Motor neuron (in vitro differentiated cells): ENCODE measurements around the gene MT1HL1. TPM values are rescaled to one million over a fixed set of nuclear protein-coding genes. Genes with fewer than 3 reads are reported as not detected.
A peak's percentile ranks its signal among the peaks of the same experiment; 100 is the strongest.

Source experiments
- ATAC-seq, 8 experiments: fragments of 200-7000 bp; cut with Tn5 transposase; replicated peaks in 6 of 8; 2 replicates each; pipeline ENCODE4 v1.8.0; 2021; ENCODE audit warnings: mild to moderate bottlenecking in 8 of 8, moderate library complexity in 8 of 8
- H3K27ac ChIP-seq, 2 donors: fragments of 250-450 bp; sonication (Bioruptor Pico); 2 replicates each; pipeline ENCODE4 v1.9.0; 2021; ENCODE audit warnings: antibody characterized with exemption in 2 of 2, mild to moderate bottlenecking in 2 of 2, moderate library complexity in 1 of 2
- H3K4me1 ChIP-seq, 2 donors: fragments of 250-450 bp; sonication (Bioruptor Pico); replicated peaks in 1 of 2; 2 replicates each; pipeline ENCODE4 v1.6.1; 2021; ENCODE audit warnings: antibody characterized with exemption in 2 of 2, mild to moderate bottlenecking in 2 of 2, moderate library complexity in 1 of 2
- H3K4me3 ChIP-seq, 5 donors: fragments of 250-450 bp; sonication (Bioruptor Pico); 2 replicates each; pipeline ENCODE4 v1.9.0; 2021; ENCODE audit warnings: antibody characterized with exemption in 5 of 5, mild to moderate bottlenecking in 5 of 5, moderate library complexity in 4 of 5
- WGBS, 10 experiments: fragments of 450-650 bp; shearing (Covaris generic); methylation state at CpG; one replicate each; pipeline ENCODE4 v1.0.0; 2022; 5-methylcytosine and 5-hydroxymethylcytosine counted together
- in situ Hi-C, 9 experiments: fragments of 400-800 bp; cut with MboI; loops; one replicate each; pipeline ENCODE4 v1.15.0; 2021; ENCODE audit warnings: low sequenced_read_pairs in 9 of 9, low pct_unique_long_range_greater_than_20kb in 2 of 9; ENCODE audit not compliant: unreplicated experiment in 9 of 9
- total RNA-seq, 8 experiments: library from RNA; unstranded; fragments of 300-600 nt; gene quantifications; 2 replicates each; pipeline versions ENCODE4 v1.2.3 to v1.2.4, GENCODE V29; 2022

Gene MT1HL1
- total RNA-seq, 8 experiments from 2014 or later = not detected

DNA sequence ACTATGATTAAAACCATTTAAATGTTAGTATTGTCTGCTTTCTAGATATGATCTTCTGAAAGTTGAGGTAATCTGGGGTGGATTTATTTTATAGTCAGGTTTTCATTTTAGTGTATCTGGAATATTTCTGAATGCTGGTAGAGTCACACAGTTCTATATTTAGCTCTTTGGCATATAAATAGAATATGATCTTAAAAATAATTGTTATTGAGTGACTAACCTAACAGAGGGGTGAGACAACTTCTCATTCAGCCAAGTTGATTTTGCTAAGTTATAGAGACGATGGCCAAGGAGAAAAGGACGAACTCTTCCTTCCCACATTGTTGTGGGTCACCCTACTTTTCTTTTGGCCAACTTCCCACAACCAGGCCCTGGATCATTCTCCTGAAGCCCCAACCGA, 7.2 kb upstream of the MT1HL1 start:
- no peak overlapping the region for H3K27ac ChIP-seq
- H3K4me3 ChIP-seq = no peak overlapping the region
- no peak for ATAC-seq
- in situ Hi-C loops = no loop called here
- H3K4me1 ChIP-seq = peaks cover 0 to 7% of the 10 kb centered on the region in 2 donors
- WGBS, 10 experiments = 0 to 100% (median 80%) methylated on average over 1 to 3 of the region's 3 CpGs; no CpG with 5 or more reads in 1 of the 10 experiments

DNA sequence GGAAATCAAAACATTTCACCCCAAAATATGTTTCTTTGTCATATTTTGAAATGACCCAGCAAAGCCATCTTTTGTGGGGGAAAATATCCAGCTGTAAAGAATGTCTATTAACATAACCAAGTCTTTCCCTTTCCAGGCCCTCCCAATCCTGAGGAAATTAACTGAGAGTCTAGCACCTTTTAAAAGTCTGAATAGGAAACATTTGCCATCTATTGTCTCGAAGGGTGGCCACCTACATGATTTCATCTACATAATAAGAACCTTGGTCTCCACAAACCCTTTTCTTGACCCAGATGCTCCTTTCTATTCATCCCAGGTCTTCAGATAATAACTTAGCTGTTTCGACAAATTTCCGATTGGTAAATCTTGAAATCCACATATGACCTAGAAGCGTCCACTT, 5.4 kb upstream of the MT1HL1 start:
- peaks cover 0 to 7% of the 10 kb centered on the region in 2 donors for H3K4me1 ChIP-seq
- ATAC-seq = no peak
- in situ Hi-C loops = no loop called here
- WGBS, 10 experiments = 56 to 100% (median 86%) methylated on average over 1 to 4 of the region's 4 CpGs; no CpG with 5 or more reads in 1 of the 10 experiments
- H3K4me3 ChIP-seq = no peak overlapping the region
- H3K27ac ChIP-seq = no peak overlapping the region

DNA sequence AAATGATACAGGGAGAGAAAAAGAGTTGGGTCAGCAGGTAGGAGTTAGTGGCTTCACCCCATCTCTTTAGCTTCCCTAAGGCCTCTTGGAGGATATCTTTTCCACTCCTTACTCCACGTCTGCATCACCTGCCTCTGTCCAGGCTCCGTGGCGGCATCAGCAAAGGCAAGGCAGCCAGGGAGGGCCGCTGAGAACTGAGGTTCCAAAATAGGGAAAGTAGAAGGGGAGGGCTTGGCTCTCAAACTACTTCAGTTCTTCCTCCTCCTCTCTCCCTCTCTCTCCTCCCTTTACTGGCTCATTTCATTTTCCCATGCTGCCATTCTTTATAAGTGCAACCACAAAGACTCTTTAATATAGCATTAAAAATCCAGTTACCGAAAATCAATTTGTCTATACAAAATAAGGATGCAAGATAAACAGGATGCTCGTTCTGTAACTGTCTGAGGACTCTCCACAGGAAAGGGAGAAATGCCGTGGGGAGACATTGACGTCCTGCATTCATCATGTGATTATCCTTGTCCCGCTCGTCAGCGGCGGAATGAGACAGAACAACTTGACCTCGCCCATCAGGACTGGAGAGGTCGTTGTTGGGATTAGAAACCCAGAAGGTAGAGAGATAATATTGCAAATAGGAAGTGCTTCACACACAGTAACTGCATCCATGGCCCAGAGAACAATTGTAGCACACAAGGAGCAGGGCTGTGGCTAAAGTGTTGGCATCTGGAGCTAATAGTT, 3.1 kb upstream of the MT1HL1 start:
- Histone ChIP-seq H3K4me1 (no peaks in the 10 kb centered on the region), H3K4me3 (no peak overlapping the region), H3K27ac (no peak overlapping the region)
- in situ Hi-C loops = no loop called here
- WGBS, 10 experiments = 17 to 100% (median 79%) methylated on average over 4 to 14 of the region's 14 CpGs; no CpG with 5 or more reads in 1 of the 10 experiments
- no peak for ATAC-seq

DNA sequence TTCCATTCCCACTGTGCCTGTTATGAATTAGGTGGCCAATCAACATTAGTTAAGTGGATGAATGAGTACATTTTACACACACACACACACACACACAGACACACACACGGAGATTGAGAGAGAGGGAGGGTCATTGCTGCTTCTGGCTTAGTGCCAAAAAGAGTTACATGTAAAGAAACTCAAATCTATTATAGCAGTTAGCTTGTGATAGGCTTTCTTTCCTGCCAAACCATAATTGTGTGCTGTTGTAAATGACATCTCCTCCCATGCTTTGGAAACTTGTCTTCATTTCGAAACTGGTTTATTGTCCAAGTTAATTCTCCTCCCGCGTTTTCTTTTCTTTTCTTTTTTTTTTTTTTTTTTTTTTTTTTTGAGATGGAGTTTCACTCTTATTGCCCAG, 1.4 kb upstream of the MT1HL1 start:
- Histone ChIP-seq H3K4me3 (no peak overlapping the region), H3K27ac (no peak overlapping the region), H3K4me1 (no peaks in the 10 kb centered on the region)
- peak in 1 of 8 experiments; percentile 23 for ATAC-seq
- WGBS, 10 experiments = 8 to 100% (median 78%) methylated on average over 2 to 4 of the region's 4 CpGs; no CpG with 5 or more reads in 1 of the 10 experiments
- in situ Hi-C loops = no loop called here

DNA sequence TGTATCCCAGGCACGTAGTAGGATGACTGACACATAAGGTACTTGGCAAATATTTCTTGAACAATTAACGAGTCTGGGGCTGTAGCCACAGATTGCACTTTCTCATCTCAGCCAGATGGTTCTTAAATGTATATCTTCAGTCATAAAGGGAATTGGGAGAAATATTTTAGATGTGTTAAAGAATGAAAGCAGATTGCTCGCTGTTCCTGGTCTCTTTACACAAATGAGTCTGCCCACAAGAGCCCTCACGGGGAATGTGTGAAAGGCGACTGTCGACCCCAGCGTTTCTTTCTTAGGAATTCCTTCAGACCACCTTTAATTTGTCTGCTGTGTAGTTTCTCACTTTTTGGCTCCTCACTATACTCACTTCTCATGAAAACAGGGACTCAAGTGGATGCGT, 725 bp downstream of the MT1HL1 start:
- ATAC-seq = no peak
- no peak overlapping the region for H3K27ac ChIP-seq
- in situ Hi-C loops = no loop called here
- H3K4me1 ChIP-seq = no peaks in the 10 kb centered on the region
- no peak overlapping the region for H3K4me3 ChIP-seq
- 0 to 100% (median 84%) methylated on average over 1 to 8 of the region's 8 CpGs; no CpG with 5 or more reads in 2 of the 10 experiments for WGBS, 10 experiments

DNA sequence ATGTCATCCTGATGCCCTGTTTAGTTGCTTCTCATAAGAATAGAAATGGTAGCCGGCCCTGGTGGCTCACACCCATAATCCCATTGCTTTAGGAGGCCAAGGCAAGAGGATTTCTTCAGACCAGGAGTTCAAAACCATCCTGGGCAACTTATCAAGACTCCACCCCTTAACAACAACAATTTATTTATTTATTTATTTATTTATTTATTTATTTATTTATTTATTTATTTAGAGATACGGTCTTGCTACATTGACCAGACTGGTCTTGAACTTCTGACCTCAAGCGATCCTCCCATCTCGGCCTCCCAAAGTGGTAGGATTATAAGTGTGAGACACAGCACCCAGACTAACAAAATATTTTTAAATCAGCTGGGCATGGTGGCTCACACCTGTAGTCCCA, 4.0 kb downstream of the MT1HL1 start:
- 34 to 100% (median 90%) methylated on average over 3 to 4 of the region's 4 CpGs; no CpG with 5 or more reads in 3 of the 10 experiments for WGBS, 10 experiments
- Histone ChIP-seq H3K4me3 (no peak overlapping the region), H3K27ac (no peak overlapping the region), H3K4me1 (no peaks in the 10 kb centered on the region)
- in situ Hi-C loops = no loop called here
- ATAC-seq = no peak

DNA sequence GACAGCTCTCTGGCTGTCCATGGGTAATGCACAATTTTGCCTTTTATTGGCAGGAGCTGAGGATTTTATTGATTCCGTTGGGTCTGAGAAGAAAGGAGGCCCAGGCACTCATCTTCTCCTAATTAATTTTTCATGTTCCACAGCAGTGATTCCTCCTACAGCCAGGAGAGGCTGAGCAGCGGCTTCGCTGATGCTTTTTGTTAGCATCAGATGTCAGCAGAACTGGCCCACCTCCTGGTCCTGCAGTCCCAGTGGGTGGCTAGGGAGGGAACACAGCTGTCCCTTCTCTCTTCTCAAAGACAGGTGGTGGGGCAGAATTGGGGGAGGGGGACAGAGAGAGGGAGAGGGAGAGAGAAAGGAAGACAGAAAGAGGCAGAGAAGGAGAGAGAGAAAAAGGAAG, 5.7 kb downstream of the MT1HL1 start:
- no peak for ATAC-seq
- Histone ChIP-seq H3K4me1 (no peaks in the 10 kb centered on the region), H3K27ac (no peak overlapping the region), H3K4me3 (no peak overlapping the region)
- WGBS, 10 experiments = 0 to 100% (median 85%) methylated on average over 1 to 3 of the region's 3 CpGs; no CpG with 5 or more reads in 3 of the 10 experiments
- in situ Hi-C loops = no loop called here

DNA sequence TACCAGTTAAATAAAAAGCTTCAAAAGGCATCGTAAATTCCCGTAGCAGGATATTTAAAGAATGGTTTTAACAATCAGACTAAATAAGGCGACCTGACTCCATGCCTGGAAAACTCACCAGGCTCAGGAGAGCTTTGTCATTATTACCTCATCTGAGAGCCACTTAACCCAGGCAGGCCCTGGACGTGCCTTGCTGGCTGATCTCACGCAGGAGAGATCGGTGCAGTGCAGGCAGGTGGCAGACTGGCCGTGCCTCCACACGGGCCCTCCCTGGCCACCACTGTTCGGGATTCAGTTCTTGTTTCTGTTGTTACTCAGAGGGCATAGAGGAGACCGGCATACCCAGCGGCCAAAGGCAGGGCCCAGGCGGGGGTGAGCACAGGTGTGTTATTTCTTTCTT, 6.4 kb downstream of the MT1HL1 start:
- in situ Hi-C loops = no loop called here
- peak in 5 of 8 experiments; percentile 54 to 99 (median 82) for ATAC-seq
- whole genome bisulfite sequencing, 10 experiments = 10 to 84% (median 65%) methylated on average over 2 to 12 of the region's 12 CpGs; no CpG with 5 or more reads in 2 of the 10 experiments
- Histone ChIP-seq H3K4me3 (no peak overlapping the region), H3K4me1 (no peaks in the 10 kb centered on the region), H3K27ac (no peak overlapping the region)

DNA sequence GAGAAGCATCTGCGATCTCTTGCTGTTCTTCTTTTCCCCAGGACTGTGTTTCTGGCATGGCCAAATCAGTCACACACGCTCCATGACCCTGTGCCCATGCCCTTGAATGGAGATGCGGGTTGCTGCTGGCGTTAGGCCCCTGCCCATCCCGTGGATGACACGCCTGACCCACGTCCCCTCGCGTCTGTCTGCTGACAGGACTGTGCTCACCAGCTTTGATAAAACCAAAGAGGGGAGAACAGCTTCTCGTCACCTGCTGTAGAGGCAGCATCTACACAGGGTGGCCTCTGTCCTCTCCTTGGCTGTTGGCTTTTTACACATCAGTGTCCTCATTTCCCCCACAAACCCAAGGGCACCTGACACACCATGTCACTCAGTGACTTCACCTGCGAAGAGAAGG, 6.9 kb downstream of the MT1HL1 start:
- Histone ChIP-seq H3K4me1 (no peaks in the 10 kb centered on the region), H3K4me3 (no peak overlapping the region), H3K27ac (no peak overlapping the region)
- in situ Hi-C loops = no loop called here
- ATAC-seq = peak in 2 of 8 experiments; percentile 16 to 46
- 13 to 100% (median 84%) methylated on average over 1 to 9 of the region's 11 CpGs; no CpG with 5 or more reads in 2 of the 10 experiments for WGBS, 10 experiments

DNA sequence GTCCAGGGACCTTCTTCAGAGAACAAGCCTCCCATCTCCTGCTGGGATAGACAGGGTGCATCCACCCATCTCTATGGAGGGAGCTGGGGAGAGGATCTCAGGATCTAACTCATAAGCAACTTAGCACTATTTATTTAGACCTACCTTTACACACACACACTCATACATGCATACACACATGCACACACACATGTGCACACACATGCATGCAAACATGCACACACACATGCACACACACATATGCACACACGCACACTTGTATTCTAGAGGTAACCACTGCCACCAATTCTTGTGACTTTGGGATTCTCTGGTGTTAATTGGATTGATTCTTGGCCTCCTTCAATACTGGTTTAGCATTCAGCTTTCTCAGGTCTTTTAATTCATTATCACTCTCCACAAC, 9.8 kb downstream of the MT1HL1 start:
- Histone ChIP-seq H3K4me3 (no peak overlapping the region), H3K4me1 (no peaks in the 10 kb centered on the region), H3K27ac (no peak overlapping the region)
- ATAC-seq = no peak
- WGBS, 10 experiments = 0 to 100% (median 100%) methylated on average over 1 of the region's 1 CpG; no CpG with 5 or more reads in 6 of the 10 experiments
- in situ Hi-C loops = no loop called here

DNA sequence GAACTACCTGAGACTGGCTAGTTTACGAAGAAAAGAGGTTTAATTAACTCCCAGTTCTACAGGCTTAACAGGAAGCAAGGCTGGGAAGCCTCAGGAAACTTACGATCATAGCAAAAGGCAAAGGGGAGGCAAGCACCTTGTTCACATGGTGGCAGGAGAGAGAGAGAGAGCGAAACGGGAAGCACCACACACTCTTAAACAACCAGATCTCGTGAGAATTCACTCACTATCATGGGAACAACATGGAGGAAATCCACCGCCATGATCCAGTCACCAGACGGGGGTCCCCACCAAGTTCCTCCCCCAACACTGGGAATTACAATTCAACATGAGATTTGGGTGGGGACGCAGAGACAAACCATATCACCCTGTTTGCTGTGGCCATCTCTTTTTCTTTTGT, 11.8 kb downstream of the MT1HL1 start:
- ATAC-seq = no peak
- H3K4me3 ChIP-seq = no peak overlapping the region
- no peak overlapping the region for H3K27ac ChIP-seq
- in situ Hi-C loops = no loop called here
- 18 to 88% (median 70%) methylated on average over 2 to 8 of the region's 8 CpGs; no CpG with 5 or more reads in 1 of the 10 experiments for WGBS, 10 experiments
- no peaks in the 10 kb centered on the region for H3K4me1 ChIP-seq

DNA sequence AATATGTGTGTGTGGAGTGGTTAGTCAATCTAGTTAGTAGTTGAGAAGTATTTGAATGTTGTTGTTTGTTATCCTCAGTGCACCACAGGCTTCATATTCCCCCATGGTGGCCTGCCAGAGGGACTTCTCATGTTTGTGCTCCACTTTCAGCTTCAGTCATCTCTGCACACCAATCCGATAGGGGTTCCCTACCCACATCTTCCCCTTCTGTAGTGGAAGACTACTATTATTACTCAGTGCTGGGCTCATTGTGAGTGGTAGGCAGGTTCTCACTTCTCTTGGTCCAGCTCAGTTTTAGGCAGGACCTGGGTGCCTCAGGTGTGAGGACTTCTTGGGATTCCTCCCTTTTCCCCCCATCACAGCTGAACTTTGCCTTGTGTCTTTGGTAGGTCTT, 14.2 kb downstream of the MT1HL1 start:
- in situ Hi-C loops = no loop called here
- H3K4me1 ChIP-seq = no peaks in the 10 kb centered on the region
- whole genome bisulfite sequencing, 10 experiments = 0 to 100% (median 20%) methylated on average over 1 of the region's 1 CpG; no CpG with 5 or more reads in 6 of the 10 experiments
- no peak overlapping the region for H3K27ac ChIP-seq
- H3K4me3 ChIP-seq = no peak overlapping the region
- ATAC-seq = no peak

DNA sequence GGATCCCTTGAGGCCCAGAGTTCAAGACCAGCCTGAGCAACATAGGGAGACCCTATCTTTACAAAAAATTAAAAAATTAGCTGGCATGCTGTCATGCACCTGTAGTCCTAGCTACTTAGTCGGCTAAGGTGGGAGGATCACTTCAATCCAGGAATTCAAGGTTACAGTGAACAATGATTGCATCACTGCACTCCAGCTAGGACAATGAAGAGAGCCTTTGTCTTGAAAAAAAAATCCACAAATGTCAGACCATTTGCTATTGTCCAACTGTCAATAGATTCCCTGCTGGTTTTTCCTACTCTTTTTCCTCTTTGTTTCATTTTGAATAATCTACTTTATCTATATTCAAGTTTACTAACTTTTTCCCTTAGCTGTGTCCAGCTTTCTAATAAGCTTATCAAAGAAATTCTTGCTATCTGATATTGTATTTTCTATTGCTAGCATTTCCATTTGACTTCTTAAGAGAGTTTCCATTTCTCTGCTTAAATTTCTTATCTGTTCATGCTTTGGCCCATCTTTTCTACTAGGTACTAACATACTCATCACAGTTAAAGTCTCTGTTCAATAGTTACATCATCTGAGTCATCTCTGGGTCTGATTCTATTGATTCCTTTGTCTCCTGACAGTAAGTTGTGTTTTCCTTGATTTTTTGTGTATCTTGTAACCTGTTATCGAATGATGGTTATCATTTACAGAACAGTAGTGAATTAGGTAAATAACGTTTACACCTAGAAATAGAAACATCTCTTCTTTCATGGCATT, 14.8 kb downstream of the MT1HL1 start:
- in situ Hi-C loops = no loop called here
- Histone ChIP-seq H3K27ac (no peak overlapping the region), H3K4me3 (no peak overlapping the region), H3K4me1 (no peaks in the 10 kb centered on the region)
- ATAC-seq = no peak
- 5 to 90% (median 70%) methylated on average over 2 to 3 of the region's 3 CpGs; no CpG with 5 or more reads in 1 of the 10 experiments for WGBS, 10 experiments
